Measurements from ENCODE around the gene USP25.

The USP25 gene

GRCh38 chr21:15729674-15730483 is at the start of gene USP25:
TSS of gene USP25 (plus strand) at chr21:15729982. CDS start at chr21:15730394, 412 bp downstream.
- peak; percentile 91 to 92 for DNase-seq

GRCh38 chr21:15682186-15682895 is 47.4 kb upstream of the USP25 start:
- DNase-seq, result peak; percentile 2 to 14

GRCh38 chr21:15682977-15683376 is 46.8 kb upstream of the USP25 start:
- DNase-seq, result no peak

- DNase-seq, result no peak
These were observed 43.3 kb upstream of the USP25 start for GRCh38 chr21:15686506-15686905.

- no peak for DNase-seq
These were observed 42.6 kb upstream of the USP25 start for GRCh38 chr21:15687208-15687607.

GRCh38 chr21:15688016-15688415 is 41.8 kb upstream of the USP25 start:
- DNase-seq, result no peak

- DNase-seq, result peak in 1 of 2 donors; percentile 28
These were observed 41.0 kb upstream of the USP25 start for GRCh38 chr21:15688809-15689208.

GRCh38 chr21:15692711-15693110 is 37.1 kb upstream of the USP25 start:
- DNase-seq, result no peak

GRCh38 chr21:15695241-15695640 is 34.5 kb upstream of the USP25 start:
- DNase-seq, result no peak

GRCh38 chr21:15701830-15702229 is 28.0 kb upstream of the USP25 start:
- DNase-seq, result no peak

GRCh38 chr21:15703932-15704331 is 25.9 kb upstream of the USP25 start:
- no peak for DNase-seq

- DNase-seq, result no peak
These were observed 23.1 kb upstream of the USP25 start for GRCh38 chr21:15706696-15707095.

- DNase-seq, result no peak
These were observed 16.4 kb upstream of the USP25 start for GRCh38 chr21:15713412-15713811.

- no peak for DNase-seq
These were observed 11.1 kb upstream of the USP25 start for GRCh38 chr21:15718711-15719110.

GRCh38 chr21:15719976-15720375 is 9.8 kb upstream of the USP25 start:
- no peak for DNase-seq

GRCh38 chr21:15722591-15723324 is 7.0 kb upstream of the USP25 start:
- no peak for DNase-seq

GRCh38 chr21:15725949-15726348 is 3.8 kb upstream of the USP25 start:
- no peak for DNase-seq

GRCh38 chr21:15728046-15728445 is 1.7 kb upstream of the USP25 start:
- no peak for DNase-seq

- DNase-seq, result no peak
These were observed 472 bp upstream of the USP25 start for GRCh38 chr21:15729346-15729673.

GRCh38 chr21:15730484-15731242 is 881 bp downstream of the USP25 start:
- peak in 1 of 2 donors; percentile 17 for DNase-seq

- peak in 1 of 2 donors; percentile 34 for DNase-seq
These were observed 1.4 kb downstream of the USP25 start for GRCh38 chr21:15731243-15731613.

- DNase-seq, result peak in 1 of 2 donors; percentile 70
These were observed 2.7 kb downstream of the USP25 start for GRCh38 chr21:15732290-15732995.
